HL-60 (cell line): ENCODE data around the gene STAMBP.

Experiments
- DNase-seq, 2 experiments: peaks; one replicate each; pipeline ENCODE4 v3.0.0-alpha.2; 2010 to 2020; ENCODE audit warnings: low read depth in 1 of 2, low spot score in 1 of 2
- H3K27ac ChIP-seq: fragments of 250-450 bp; sonication (Bioruptor Pico); replicated peaks from 2 replicates; pipeline ENCODE4 v1.5.1; 2020; ENCODE audit warnings: mild to moderate bottlenecking, moderate library complexity
- H3K27me3 ChIP-seq: fragments of 250-450 bp; sonication (Bioruptor Pico); 2 replicates; pipeline ENCODE4 v1.5.1; 2021; ENCODE audit warnings: mild to moderate bottlenecking, moderate library complexity; ENCODE audit not compliant: insufficient read depth, poor library complexity, severe bottlenecking
- H3K4me3 ChIP-seq: replicated peaks from 2 replicates; pipeline ENCODE4 v1.5.1; 2011; ENCODE audit warnings: mild to moderate bottlenecking, control low read depth, low read length; ENCODE audit not compliant: insufficient read depth
- CTCF ChIP-seq: IDR thresholded peaks from one replicate; pipeline ENCODE4 v1.5.1; 2011; ENCODE audit warnings: low read length, control low read depth, inconsistent platforms; ENCODE audit not compliant: insufficient read depth
- GABPA ChIP-seq: IDR thresholded peaks from 2 replicates; pipeline ENCODE4 v1.6.1; 2012; ENCODE audit warnings: low read depth
- POLR2AphosphoS5 ChIP-seq: IDR thresholded peaks from 2 replicates; pipeline ENCODE4 v1.6.1; 2012; ENCODE audit warnings: low read depth
- SPI1 ChIP-seq: IDR thresholded peaks from 2 replicates; pipeline ENCODE4 v1.6.1; 2012; ENCODE audit warnings: low read depth, mild to moderate bottlenecking, borderline replicate concordance
- TF ChIP-seq, protein P1 (sequence below): IDR thresholded peaks from 2 replicates; pipeline ENCODE4 v1.6.1; 2012; ENCODE audit warnings: low read depth; ENCODE audit not compliant: insufficient replicate concordance

STAMBP gene

DNA sequence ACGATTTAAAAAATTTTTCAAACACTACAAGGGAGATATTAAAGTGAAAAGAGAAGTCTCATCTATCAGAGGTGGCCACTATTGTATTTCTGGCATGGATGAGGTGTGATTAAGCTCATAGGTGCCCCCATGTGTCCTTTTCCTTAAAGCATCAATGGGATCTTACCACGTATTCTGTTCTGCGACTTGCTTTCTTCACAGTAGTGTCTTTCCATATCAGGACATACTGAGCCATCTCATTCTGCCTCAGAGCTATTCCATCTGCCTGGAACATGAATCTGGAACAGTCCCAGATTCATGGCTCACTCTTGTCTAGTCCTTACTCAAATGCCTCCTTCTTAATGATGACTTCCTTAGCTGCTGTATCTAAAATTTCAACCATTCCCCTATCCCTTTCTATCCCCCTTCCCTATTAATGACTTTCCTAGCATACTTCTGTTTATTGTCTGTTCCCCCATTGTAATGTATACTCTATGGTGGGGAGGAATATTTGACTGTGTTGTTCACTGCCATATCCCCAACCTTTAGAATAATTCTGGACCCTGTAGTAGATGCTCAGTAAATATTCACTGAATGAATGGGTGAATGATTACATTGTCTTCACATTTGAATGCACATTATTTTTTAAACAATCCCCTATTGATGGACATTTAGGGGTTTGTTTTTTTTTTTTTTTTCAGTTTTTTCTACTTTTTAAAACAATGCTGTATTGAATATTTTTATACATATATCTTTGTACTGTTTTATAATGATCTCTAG is 11.1 kb downstream of the STAMBP start:
- Histone ChIP-seq H3K27ac (no peak overlapping the region), H3K27me3 (no peaks in the 10 kb centered on the region), H3K4me3 (no peak overlapping the region)
- DNase-seq: no peak
- TF ChIP-seq CTCF (no peak), POLR2AphosphoS5 (no peak), SPI1 (no peak), GABPA (no peak)
- TF ChIP-seq, protein P1, sequence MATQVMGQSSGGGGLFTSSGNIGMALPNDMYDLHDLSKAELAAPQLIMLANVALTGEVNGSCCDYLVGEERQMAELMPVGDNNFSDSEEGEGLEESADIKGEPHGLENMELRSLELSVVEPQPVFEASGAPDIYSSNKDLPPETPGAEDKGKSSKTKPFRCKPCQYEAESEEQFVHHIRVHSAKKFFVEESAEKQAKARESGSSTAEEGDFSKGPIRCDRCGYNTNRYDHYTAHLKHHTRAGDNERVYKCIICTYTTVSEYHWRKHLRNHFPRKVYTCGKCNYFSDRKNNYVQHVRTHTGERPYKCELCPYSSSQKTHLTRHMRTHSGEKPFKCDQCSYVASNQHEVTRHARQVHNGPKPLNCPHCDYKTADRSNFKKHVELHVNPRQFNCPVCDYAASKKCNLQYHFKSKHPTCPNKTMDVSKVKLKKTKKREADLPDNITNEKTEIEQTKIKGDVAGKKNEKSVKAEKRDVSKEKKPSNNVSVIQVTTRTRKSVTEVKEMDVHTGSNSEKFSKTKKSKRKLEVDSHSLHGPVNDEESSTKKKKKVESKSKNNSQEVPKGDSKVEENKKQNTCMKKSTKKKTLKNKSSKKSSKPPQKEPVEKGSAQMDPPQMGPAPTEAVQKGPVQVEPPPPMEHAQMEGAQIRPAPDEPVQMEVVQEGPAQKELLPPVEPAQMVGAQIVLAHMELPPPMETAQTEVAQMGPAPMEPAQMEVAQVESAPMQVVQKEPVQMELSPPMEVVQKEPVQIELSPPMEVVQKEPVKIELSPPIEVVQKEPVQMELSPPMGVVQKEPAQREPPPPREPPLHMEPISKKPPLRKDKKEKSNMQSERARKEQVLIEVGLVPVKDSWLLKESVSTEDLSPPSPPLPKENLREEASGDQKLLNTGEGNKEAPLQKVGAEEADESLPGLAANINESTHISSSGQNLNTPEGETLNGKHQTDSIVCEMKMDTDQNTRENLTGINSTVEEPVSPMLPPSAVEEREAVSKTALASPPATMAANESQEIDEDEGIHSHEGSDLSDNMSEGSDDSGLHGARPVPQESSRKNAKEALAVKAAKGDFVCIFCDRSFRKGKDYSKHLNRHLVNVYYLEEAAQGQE: no peak

DNA sequence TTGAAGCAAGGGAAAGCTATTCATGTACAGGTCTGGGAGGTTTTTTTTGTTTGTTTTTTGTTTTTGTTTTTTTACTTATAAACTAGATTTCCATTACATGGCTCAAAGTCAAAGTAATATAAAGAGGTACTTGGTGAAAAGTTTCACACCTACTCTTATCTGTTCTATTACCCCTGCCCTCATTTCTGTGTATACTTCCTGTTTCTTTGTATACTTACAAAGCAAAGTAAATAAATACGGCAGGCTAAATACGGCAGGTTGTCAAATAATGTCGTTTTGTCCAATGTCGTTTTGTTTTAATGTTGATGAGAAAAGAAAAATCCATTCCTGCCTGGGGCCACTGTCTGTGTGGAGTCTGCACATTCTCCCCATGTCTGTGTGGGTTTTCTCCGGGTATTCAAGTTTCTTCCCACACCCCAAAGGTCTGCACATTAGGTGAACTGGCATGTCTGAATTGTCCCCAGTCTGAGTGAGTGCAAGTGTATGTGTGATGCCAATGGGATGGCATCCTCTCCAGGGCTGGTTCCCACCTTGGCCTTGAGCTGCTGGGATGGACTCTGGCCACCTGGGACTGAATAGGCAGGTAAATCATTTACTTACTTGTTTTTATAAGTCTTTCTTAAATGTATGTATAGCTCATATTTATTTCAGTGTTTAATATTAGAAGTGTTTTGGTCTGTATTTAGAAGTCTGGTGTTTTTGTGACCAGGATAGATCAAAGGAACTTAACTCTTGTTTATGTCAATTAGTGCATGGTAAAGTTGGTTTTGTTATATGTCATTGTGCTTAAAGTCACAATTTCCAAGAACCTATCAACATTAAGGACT is 13.4 kb downstream of the STAMBP start:
- Histone ChIP-seq H3K4me3 (no peak overlapping the region), H3K27me3 (no peaks in the 10 kb centered on the region), H3K27ac (no peak overlapping the region)
- no peak for TF ChIP-seq SPI1
- TF ChIP-seq GABPA: no peak
- TF ChIP-seq CTCF: no peak
- TF ChIP-seq, protein P1: no peak
- TF ChIP-seq POLR2AphosphoS5: no peak
- DNase-seq: no peak

DNA sequence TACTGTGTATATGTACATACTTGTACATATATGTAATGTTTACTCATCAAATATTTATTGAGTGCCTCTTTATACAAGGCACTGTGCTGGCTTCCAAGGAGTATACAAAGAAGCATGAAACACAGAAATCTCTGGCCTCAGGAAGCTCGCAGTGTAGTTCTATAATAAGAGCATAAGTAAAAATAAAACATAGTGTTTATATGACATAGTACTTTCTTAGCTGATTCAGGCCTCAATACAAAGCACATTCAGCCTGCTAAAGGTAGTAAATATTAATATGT is 13.9 kb downstream of the STAMBP start:
- TF ChIP-seq SPI1 (no peak), GABPA (no peak), CTCF (no peak)
- DNase-seq: no peak
- no peak overlapping the region for H3K4me3 ChIP-seq
- H3K27me3 ChIP-seq: no peaks in the 10 kb centered on the region
- H3K27ac ChIP-seq: no peak overlapping the region
